Glomerular endothelial cell (primary cell): Measurements from ENCODE around the gene IL2RA. TPM values are rescaled to one million over a fixed set of nuclear protein-coding genes. Genes with fewer than 3 reads are reported as not detected.
"Not testable (repeated sequence)": the region's sequence is repeated elsewhere in the genome, so short reads cannot be mapped to it uniquely, and the experiment has no call there.

Experiments used
- DNase-seq: peaks from one replicate; pipeline ENCODE4 v3.0.0-alpha.2; 2011; ENCODE audit warnings: low read depth, low spot score; ENCODE audit errors: extremely low read depth
- total RNA-seq: library from RNA; depleted of rRNA; stranded (reverse); fragments of >200 nt; gene quantifications from 2 replicates; pipeline ENCODE4 v1.2.3, GENCODE V29; 2015

IL2RA gene
- total RNA-seq, 1 donor from 2014 or later, result not detected

GRCh38 chr10:5963591-5963990, 98.6 kb downstream of the IL2RA start:
- DNase-seq, result no peak

GRCh38 chr10:5963071-5963470, 99.1 kb downstream of the IL2RA start:
- no peak for DNase-seq

- DNase-seq, result not testable (repeated sequence)
Observed at GRCh38 chr10:5962358-5962940, 99.7 kb downstream of the IL2RA start.

- DNase-seq, result no peak
Observed at GRCh38 chr10:5961405-5962100, 100.6 kb downstream of the IL2RA start.

GRCh38 chr10:5960973-5961275, 101.2 kb downstream of the IL2RA start:
- not testable (repeated sequence) for DNase-seq

Other genes starting within 250 kb of the IL2RA start
- 344 and 359 TPM in 2 replicates for gene GDI2, start 248.9 kb downstream of the IL2RA start, total RNA-seq
- 5.9 and 13.9 TPM in 2 replicates for gene ANKRD16, start 172.5 kb downstream of the IL2RA start, total RNA-seq
- 73.8 and 84.5 TPM in 2 replicates for gene FBH1, start 172.1 kb downstream of the IL2RA start, total RNA-seq
- gene IL15RA, start 84.8 kb downstream of the IL2RA start, total RNA-seq, result 46.7 and 47.7 TPM in 2 replicates
- gene RBM17, start 26.7 kb upstream of the IL2RA start, total RNA-seq, result 33.7 and 55.6 TPM in 2 replicates
- 46.0 and 49.9 TPM in 2 replicates for gene PFKFB3, start 140.6 kb upstream of the IL2RA start, total RNA-seq